HCT116 (cell line): ENCODE results near the gene ARHGEF11. TPM values are rescaled to one million over a fixed set of nuclear protein-coding genes. Genes with fewer than 3 reads are reported as not detected.

ENCODE experiments used
- ATAC-seq: fragments of 200-7000 bp; cut with Tn5 transposase; 2 replicates; pipeline ENCODE4 v1.9.1; 2020; ENCODE audit warnings: mild to moderate bottlenecking, moderate library complexity
- BruUV-seq: library from RNA; stranded (reverse); fragments of 400-500 nt; replicated peaks from 2 replicates; lab custom pipeline; 2021; lab: Mats Ljungman, UMichigan
- CTCF ChIA-PET: fragments of 300-600 bp; sonication (Branson Sonifier 250); formaldehyde crosslinking; loops from one replicate; lab custom pipeline; 2021; ENCODE audit warnings: antibody characterized with exemption; lab: Charles Lee
- POLR2A ChIA-PET: fragments of 300-600, 350-600 bp; sonication (Branson Sonifier 250); formaldehyde crosslinking; loops from one replicate; lab custom pipeline; 2021; ENCODE audit warnings: antibody characterized with exemption; lab: Charles Lee
- RAD21 ChIA-PET, 2 experiments: fragments of 300-600 bp; sonication (Branson Sonifier 250); formaldehyde crosslinking; loops; one replicate each; lab custom pipeline; 2023; ENCODE audit warnings: low total read pairs in 2 of 2; ENCODE audit not compliant: uncharacterized antibody in 2 of 2, unreplicated experiment in 2 of 2, low non-redundant PET in 1 of 2; lab: Charles Lee
- DNase-seq: peaks from one replicate; pipeline ENCODE4 v3.0.0-alpha.2; 2010; ENCODE audit warnings: low read depth, low spot score
- H2AFZ ChIP-seq: fragments of 200-600 bp; shearing (Covaris generic), sonication (generic); 2 replicates; pipeline ENCODE4 v1.6.1; 2017; ENCODE audit warnings: low read depth, mixed run types, mixed read lengths, antibody characterized with exemption, low read length; ENCODE audit not compliant: poor library complexity, severe bottlenecking
- H3K27ac ChIP-seq: 2 replicates; pipeline ENCODE4 v1.5.1; 2012; ENCODE audit warnings: low read depth, low read length
- H3K27me3 ChIP-seq: fragments of 200-600 bp; sonication (generic); 2 replicates; pipeline ENCODE4 v1.6.1; 2016; ENCODE audit warnings: mixed run types, low read length, mixed read lengths; ENCODE audit not compliant: insufficient read depth
- H3K36me3 ChIP-seq, 2 experiments: fragments of 200-500 bp in 1 of 2; fragments of 200-600 bp in 1 of 2; sonication (Bioruptor generic) in 1 of 2; sonication (generic) in 1 of 2; 2 replicates each; pipeline versions ENCODE4 v1.5.1 to v1.6.1; 2014 to 2016; ENCODE audit warnings: low read length in 2 of 2, inconsistent platforms in 1 of 2, mixed read lengths in 1 of 2, mixed run types in 1 of 2; ENCODE audit not compliant: insufficient read depth in 2 of 2, control insufficient read depth in 1 of 2
- H3K4me1 ChIP-seq, 2 experiments: fragments of 200-600 bp in 1 of 2; sonication (generic) in 1 of 2; 2 replicates each; pipeline versions ENCODE4 v1.5.1 to v1.6.1; 2012 to 2017; ENCODE audit warnings: low read length in 2 of 2, inconsistent platforms in 1 of 2, mild to moderate bottlenecking in 1 of 2, mixed read lengths in 1 of 2, mixed run types in 1 of 2, moderate library complexity in 1 of 2; ENCODE audit not compliant: insufficient read depth in 2 of 2, control insufficient read depth in 1 of 2
- H3K4me2 ChIP-seq: fragments of 200-600 bp; sonication (generic); 2 replicates; pipeline ENCODE4 v1.6.1; 2017; ENCODE audit warnings: mixed run types, low read length, mixed read lengths
- H3K4me3 ChIP-seq, 2 experiments: fragments of 200-600 bp in 1 of 2; sonication (generic) in 1 of 2; replicated peaks in 1 of 2; 2 replicates each; pipeline ENCODE4 v1.5.1; 2011 to 2016; ENCODE audit warnings: low read length in 2 of 2, control low read depth in 1 of 2, low read depth in 1 of 2, mild to moderate bottlenecking in 1 of 2, mixed read lengths in 1 of 2, mixed run types in 1 of 2
- H3K79me2 ChIP-seq: fragments of 200-600 bp; sonication (generic); 2 replicates; pipeline ENCODE4 v1.6.1; 2017; ENCODE audit warnings: mild to moderate bottlenecking, mixed run types, low read length, moderate library complexity, mixed read lengths; ENCODE audit not compliant: insufficient read depth
- H3K9ac ChIP-seq: fragments of 200-600 bp; sonication (generic); 2 replicates; pipeline ENCODE4 v1.6.1; 2016; ENCODE audit warnings: low read length, mixed read lengths
- H3K9me2 ChIP-seq: fragments of 200-600 bp; sonication (generic), shearing (Covaris generic); 2 replicates; pipeline ENCODE4 v1.6.1; 2017; ENCODE audit warnings: mixed run types, mild to moderate bottlenecking, moderate library complexity; ENCODE audit not compliant: insufficient read depth
- H3K9me3 ChIP-seq, 2 experiments: fragments of 200-500 bp in 1 of 2; fragments of 200-600 bp in 1 of 2; sonication (Bioruptor generic) in 1 of 2; sonication (generic) in 1 of 2; 2 replicates each; pipeline ENCODE4 v1.6.1; 2014 to 2017; ENCODE audit warnings: low read length in 2 of 2, mixed read lengths in 2 of 2, inconsistent platforms in 1 of 2, low read depth in 1 of 2, mild to moderate bottlenecking in 1 of 2, mixed run types in 1 of 2, moderate library complexity in 1 of 2; ENCODE audit not compliant: control insufficient read depth in 1 of 2, insufficient read depth in 1 of 2
- H4K20me1 ChIP-seq: fragments of 200-600 bp; sonication (generic), shearing (Covaris generic); 2 replicates; pipeline ENCODE4 v1.6.1; 2017; ENCODE audit warnings: mixed run types, mild to moderate bottlenecking, moderate library complexity; ENCODE audit not compliant: insufficient read depth
- ATF3 ChIP-seq: IDR thresholded peaks from 2 replicates; pipeline ENCODE4 v1.6.1; 2012
- CBX3 ChIP-seq: IDR thresholded peaks from 2 replicates; pipeline ENCODE4 v1.6.1; 2012; ENCODE audit warnings: low read depth
- CEBPB ChIP-seq: IDR thresholded peaks from 2 replicates; pipeline ENCODE4 v1.6.1; 2012; ENCODE audit warnings: low read depth
- CTCF ChIP-seq, 3 experiments: fragments of 200-600 bp in 1 of 3; sonication (generic) in 1 of 3; IDR thresholded peaks in 2 of 3; conservative IDR thresholded peaks in 1 of 3; 2 replicates each; pipeline ENCODE4 v1.5.1; 2012 to 2017; ENCODE audit warnings: low read depth in 2 of 3, low read length in 2 of 3, antibody characterized with exemption in 1 of 3, borderline replicate concordance in 1 of 3, control low read depth in 1 of 3, mild to moderate bottlenecking in 1 of 3, mixed read lengths in 1 of 3, mixed run types in 1 of 3, moderate library complexity in 1 of 3; ENCODE audit not compliant: insufficient read depth in 1 of 3
- EGR1 ChIP-seq: IDR thresholded peaks from 2 replicates; pipeline ENCODE4 v1.6.1; 2012; ENCODE audit warnings: low read depth
- ELF1 ChIP-seq: IDR thresholded peaks from 2 replicates; pipeline ENCODE4 v1.6.1; 2012; ENCODE audit warnings: low read depth, borderline replicate concordance
- EZH2phosphoT487 ChIP-seq: fragments of 200-600 bp; IDR thresholded peaks from 2 replicates; pipeline ENCODE4 v1.6.1; 2018; ENCODE audit warnings: antibody characterized with exemption, borderline replicate concordance
- FOSL1 ChIP-seq: IDR thresholded peaks from 2 replicates; pipeline ENCODE4 v1.6.1; 2012; ENCODE audit warnings: low read depth
- JUND ChIP-seq: IDR thresholded peaks from 2 replicates; pipeline ENCODE4 v1.6.1; 2012
- POLR2A ChIP-seq: IDR thresholded peaks from 2 replicates; pipeline ENCODE4 v1.7.0; 2011; ENCODE audit warnings: borderline replicate concordance; ENCODE audit not compliant: insufficient read depth, insufficient read length; ENCODE audit errors: extremely low read depth
- RAD21 ChIP-seq: IDR thresholded peaks from 2 replicates; pipeline ENCODE4 v1.6.1; 2012; ENCODE audit warnings: low read depth, mild to moderate bottlenecking
- REST ChIP-seq: IDR thresholded peaks from 2 replicates; pipeline ENCODE4 v1.6.1; 2012; ENCODE audit warnings: low read depth
- SRF ChIP-seq: IDR thresholded peaks from 2 replicates; pipeline ENCODE4 v1.6.1; 2012; ENCODE audit warnings: low read depth
- TCF7L2 ChIP-seq: IDR thresholded peaks from 2 replicates; pipeline ENCODE4 v1.7.0; 2011; ENCODE audit warnings: borderline replicate concordance, inconsistent platforms; ENCODE audit not compliant: insufficient read depth, insufficient read length; ENCODE audit errors: extremely low read depth
- ZBTB33 ChIP-seq: IDR thresholded peaks from 2 replicates; pipeline ENCODE4 v1.6.1; 2011; ENCODE audit warnings: mild to moderate bottlenecking, low read length, moderate library complexity; ENCODE audit not compliant: insufficient replicate concordance; ENCODE audit errors: extremely low read depth
- ZFX ChIP-seq: fragments of 450-650 bp; IDR thresholded peaks from 2 replicates; pipeline ENCODE4 v1.6.1; 2017
- ZNF274 ChIP-seq: fragments of 200-500 bp; sonication (Bioruptor generic); IDR thresholded peaks from 2 replicates; pipeline ENCODE4 v1.6.1; 2014; ENCODE audit warnings: mild to moderate bottlenecking, low read depth, low read length, inconsistent platforms
- intact Hi-C: fragments of 100-400 bp; cut with micrococcal nuclease; formaldehyde crosslinking; loops from 2 replicates; pipeline ENCODE4 v1.10.0; 2022
- total RNA-seq: library from RNA; stranded (reverse); gene quantifications from one replicate; pipeline ENCODE4 v1.2.1, GENCODE V29; 2021; ENCODE audit not compliant: unreplicated experiment

The ARHGEF11 gene
- total RNA-seq, 1 experiment from 2014 or later: 28.9 TPM

GRCh38 chr1:156947127-156947526 lies 98.4 kb downstream of the ARHGEF11 start:
- H3K4me3 ChIP-seq: no peak overlapping the region
- TF ChIP-seq EZH2phosphoT487 (no peak), EGR1 (no peak), REST (no peak), CBX3 (no peak), ELF1 (no peak), TCF7L2 (no peak), ZBTB33 (no peak), ZNF274 (no peak), FOSL1 (no peak), JUND (no peak), SRF (no peak), ZFX (no peak), RAD21 (no peak), POLR2A (no peak), CTCF (IDR thresholded peaks at IDR 0.05 in 2 of 3, conservative IDR thresholded peaks at IDR 0.05 in 1 of 3; ENCODE audit: borderline replicate concordance in 1 of 3, insufficient read depth in 1 of 3, low read depth in 2 of 3, low read length in 2 of 3) (no peak), CEBPB (no peak), ATF3 (no peak)
- TF ChIP-seq, all 23 proteins: peak for 0
- H3K4me1 ChIP-seq: peaks cover 0 to 7% of the 10 kb centered on the region in 2 experiments; a peak in 1 of 4 replicates
- H3K9me2 ChIP-seq: no peaks in the 10 kb centered on the region
- BruUV-seq: no TSS peak
- H3K9ac ChIP-seq: no peak overlapping the region
- no peak overlapping the region for H3K27ac ChIP-seq
- no peak overlapping the region for H2AFZ ChIP-seq
- H4K20me1 ChIP-seq: no peaks in the 10 kb centered on the region
- H3K36me3 ChIP-seq: peaks cover 24 to 32% of the 10 kb centered on the region in 2 experiments; a peak in 3 of 4 replicates
- H3K27me3 ChIP-seq: no peaks in the 10 kb centered on the region
- intact Hi-C loops: no loop called here
- no peak for ATAC-seq
- no peak for DNase-seq
- H3K79me2 ChIP-seq: no peaks in the 10 kb centered on the region
- no peaks in the 10 kb centered on the region for H3K9me3 ChIP-seq
- H3K4me2 ChIP-seq: no peak overlapping the region
- RAD21 ChIA-PET: no interaction called here
- CTCF ChIA-PET: no interaction called here
- POLR2A ChIA-PET: no interaction called here
